Smooth muscle cell (in vitro differentiated cells): ENCODE measurements around the gene GJD3. TPM values are rescaled to one million over a fixed set of nuclear protein-coding genes. Genes with fewer than 3 reads are reported as not detected.

ENCODE experiments used
- DNase-seq: peaks from one replicate; lab custom pipeline; 2025; ENCODE audit not compliant: unreplicated experiment; lab: John Stamatoyannopoulos, UW
- H2AFZ ChIP-seq: fragments of 200-600 bp; sonication (generic); 2 replicates; pipeline ENCODE4 v1.6.0; 2016; ENCODE audit warnings: antibody characterized with exemption, low read depth, mild to moderate bottlenecking
- H3F3A ChIP-seq: fragments of 200-600 bp; sonication (generic); 2 replicates; pipeline ENCODE4 v1.6.0; 2017; ENCODE audit warnings: antibody characterized with exemption, low read depth
- H3K27ac ChIP-seq: fragments of 200-600 bp; sonication (generic); 2 replicates; pipeline ENCODE4 v1.5.1; 2016; ENCODE audit warnings: low read depth, mild to moderate bottlenecking
- H3K27me3 ChIP-seq: fragments of 200-600 bp; sonication (generic); 2 replicates; pipeline ENCODE4 v1.6.1; 2016; ENCODE audit warnings: low read depth, mild to moderate bottlenecking
- H3K36me3 ChIP-seq: fragments of 200-600 bp; sonication (generic); 2 replicates; pipeline ENCODE4 v1.5.1; 2016; ENCODE audit warnings: low read depth
- H3K4me1 ChIP-seq: fragments of 200-600 bp; sonication (generic); 2 replicates; pipeline ENCODE4 v1.5.1; 2016; ENCODE audit warnings: low read depth
- H3K4me2 ChIP-seq: fragments of 200-600 bp; sonication (generic); 2 replicates; pipeline ENCODE4 v1.6.0; 2016; ENCODE audit warnings: mild to moderate bottlenecking
- H3K4me3 ChIP-seq: fragments of 200-600 bp; sonication (generic); 2 replicates; pipeline ENCODE4 v1.5.1; 2016; ENCODE audit warnings: mild to moderate bottlenecking
- H3K79me2 ChIP-seq: fragments of 200-600 bp; sonication (generic); 2 replicates; pipeline ENCODE4 v1.6.0; 2016; ENCODE audit warnings: low read depth, mild to moderate bottlenecking
- H3K9ac ChIP-seq: fragments of 200-600 bp; sonication (generic); 2 replicates; pipeline ENCODE4 v1.6.0; 2016; ENCODE audit warnings: low read depth
- H3K9me3 ChIP-seq: fragments of 200-600 bp; sonication (generic); replicated peaks from 2 replicates; pipeline ENCODE4 v1.5.1; 2016; ENCODE audit warnings: low read depth
- H4K20me1 ChIP-seq: fragments of 200-600 bp; sonication (generic); 2 replicates; pipeline ENCODE4 v1.6.0; 2016; ENCODE audit warnings: low read depth
- CTCF ChIP-seq: fragments of 200-600 bp; sonication (generic); IDR thresholded peaks from 2 replicates; pipeline ENCODE4 v1.5.1; 2017; ENCODE audit warnings: borderline replicate concordance, mild to moderate bottlenecking, antibody characterized with exemption; ENCODE audit not compliant: insufficient read depth, poor library complexity, severe bottlenecking
- WGBS: methylation state at CpG from one replicate; pipeline ENCODE4 v1.1.7; 2016; ENCODE audit warnings: low lambda C conversion rate; 5-methylcytosine and 5-hydroxymethylcytosine counted together
- polyA plus RNA-seq: library from polyadenylated mRNA; unstranded; fragments of >200 nt; fragmentation: Nextera tagmentation; extraction: Ambion mirVana; gene quantifications from 2 replicates; pipeline ENCODE4 v1.2.1, GENCODE V29; 2016
- total RNA-seq: library from RNA; depleted of rRNA; stranded (reverse); fragments of >200 nt; gene quantifications from 2 replicates; pipeline ENCODE4 v1.2.3, GENCODE V29; 2014

Gene GJD3
- total and polyA plus RNA-seq, 2 experiments from 2014 or later = 0.30 TPM; not detected in 1

GRCh38 chr17:40320756-40321523 lies 43.6 kb downstream of the GJD3 start:
- H2AFZ ChIP-seq = no peak overlapping the region
- peaks cover 75% of the 10 kb centered on the region for H3K79me2 ChIP-seq
- peaks cover 5% of the 10 kb centered on the region for H3F3A ChIP-seq
- no peak overlapping the region for H3K27ac ChIP-seq
- H3K4me3 ChIP-seq = no peak overlapping the region
- 71% methylated on average over 12 of the region's 19 CpGs for WGBS
- no peak for DNase-seq
- peak overlapping the region; percentile 11 for H3K9ac ChIP-seq
- peaks cover 26% of the 10 kb centered on the region for H3K4me1 ChIP-seq
- peak overlapping the region; percentile 41 for H3K4me2 ChIP-seq
- no peaks in the 10 kb centered on the region for H3K36me3 ChIP-seq
- H4K20me1 ChIP-seq = peaks cover 74% of the 10 kb centered on the region
- no peaks in the 10 kb centered on the region for H3K27me3 ChIP-seq
- no peaks in the 10 kb centered on the region for H3K9me3 ChIP-seq
- TF ChIP-seq CTCF = no peak

GRCh38 chr17:40319651-40320540 lies 44.6 kb downstream of the GJD3 start:
- no peak overlapping the region for H3K9ac ChIP-seq
- peaks cover 34% of the 10 kb centered on the region for H3K4me1 ChIP-seq
- H4K20me1 ChIP-seq = peaks cover 66% of the 10 kb centered on the region
- no peaks in the 10 kb centered on the region for H3K9me3 ChIP-seq
- H3K79me2 ChIP-seq = peaks cover 64% of the 10 kb centered on the region
- no peak overlapping the region for H3K27ac ChIP-seq
- H3F3A ChIP-seq = peaks cover 13% of the 10 kb centered on the region
- 83% methylated on average over 9 of the region's 11 CpGs for WGBS
- no peak overlapping the region for H2AFZ ChIP-seq
- H3K4me2 ChIP-seq = peak overlapping the region; percentile 99
- peak overlapping the region; percentile 91 for H3K4me3 ChIP-seq
- H3K36me3 ChIP-seq = no peaks in the 10 kb centered on the region
- no peak for DNase-seq
- no peaks in the 10 kb centered on the region for H3K27me3 ChIP-seq
- TF ChIP-seq CTCF = no peak

GRCh38 chr17:40318830-40319391 lies 45.6 kb downstream of the GJD3 start:
- Histone ChIP-seq H3K4me1 (peaks cover 43% of the 10 kb centered on the region), H3K4me3 (peak overlapping the region; percentile 91), H3K9me3 (no peaks in the 10 kb centered on the region), H4K20me1 (peaks cover 56% of the 10 kb centered on the region), H3K9ac (peak overlapping the region; percentile 98), H2AFZ (no peak overlapping the region), H3K79me2 (peaks cover 55% of the 10 kb centered on the region), H3K27me3 (no peaks in the 10 kb centered on the region), H3F3A (peaks cover 13% of the 10 kb centered on the region), H3K27ac (peak overlapping the region; percentile 93), H3K36me3 (no peaks in the 10 kb centered on the region), H3K4me2 (peak overlapping the region; percentile 99)
- no peak for DNase-seq
- no peak for TF ChIP-seq CTCF
- 19% methylated on average over 13 of the region's 13 CpGs for WGBS
